ENCODE measurements around the gene MYOCOS. TPM values are rescaled to one million over a fixed set of nuclear protein-coding genes. Genes with fewer than 3 reads are reported as not detected.
A peak's percentile ranks its signal among the peaks of the same experiment; 100 is the strongest.

Gene MYOCOS
- under 1 TPM in 1 of 2 experiments, not detected in 1; 0.10 TPM for total RNA-seq

DNA sequence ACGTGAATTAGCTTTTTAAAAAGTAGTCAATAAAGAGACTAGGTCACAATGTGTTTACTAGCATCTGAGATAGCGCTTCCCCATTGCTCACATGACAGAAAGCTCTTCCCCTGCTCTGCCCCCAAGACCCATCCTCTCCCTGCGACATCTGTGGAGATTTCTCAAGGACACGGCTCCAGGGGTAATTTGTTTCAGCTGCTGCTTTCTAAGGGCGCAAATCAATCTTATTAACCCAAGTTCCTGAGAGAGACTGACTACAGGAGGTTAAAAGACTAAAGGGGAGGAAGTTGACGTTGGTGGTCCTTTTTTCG, at the start of gene MYOCOS:
TSS of gene MYOCOS (plus strand) at position 92 of the 311 bp plus-strand sequence. CDS start 1,641 bp downstream, outside the sequence.
- Mint-ChIP-seq H3K27ac (no peak within 1 kb of the TSS), H3K4me3 (no peak within 1 kb of the TSS), H3K4me1 (ENCODE audit: low read depth) (no peaks in the 10 kb centered on the region), H3K9me3 (ENCODE audit: insufficient read depth) (no peaks in the 10 kb centered on the region), H3K36me3 (ENCODE audit: low read depth) (no peaks in the 10 kb centered on the region), H3K27me3 (ENCODE audit: low read depth) (peaks cover 3% of the 10 kb centered on the region)
- no peak for ATAC-seq
- ChIA-PET CTCF (interaction anchor here (1.1 to 2.1 kb wide), 2 partner anchors 11 to 23 kb away, joined by 5 read pairs; no protein-coding TSS in a partner anchor), POLR2A (interaction anchor here (1.6 kb wide), 1 partner anchor 9 kb away, joined by 4 read pairs; no protein-coding TSS in a partner anchor)
- DNase-seq: no peak

GRCh38 chr1:171576144-171576543, 45.9 kb upstream of the MYOCOS start:
- Mint-ChIP-seq H3K27me3 (ENCODE audit: low read depth) (no peaks in the 10 kb centered on the region), H3K4me3 (no peak overlapping the region), H3K27ac (no peak overlapping the region), H3K4me1 (ENCODE audit: low read depth) (peaks cover 11% of the 10 kb centered on the region), H3K9me3 (ENCODE audit: insufficient read depth) (no peaks in the 10 kb centered on the region), H3K36me3 (ENCODE audit: low read depth) (peaks cover 57% of the 10 kb centered on the region)
- no peak for DNase-seq
- ChIA-PET CTCF (interaction anchor here (1.1 kb wide), 1 partner anchor 68 kb away, joined by 3 read pairs; no protein-coding TSS in a partner anchor), POLR2A (no interaction called here)
- no peak for ATAC-seq

DNA sequence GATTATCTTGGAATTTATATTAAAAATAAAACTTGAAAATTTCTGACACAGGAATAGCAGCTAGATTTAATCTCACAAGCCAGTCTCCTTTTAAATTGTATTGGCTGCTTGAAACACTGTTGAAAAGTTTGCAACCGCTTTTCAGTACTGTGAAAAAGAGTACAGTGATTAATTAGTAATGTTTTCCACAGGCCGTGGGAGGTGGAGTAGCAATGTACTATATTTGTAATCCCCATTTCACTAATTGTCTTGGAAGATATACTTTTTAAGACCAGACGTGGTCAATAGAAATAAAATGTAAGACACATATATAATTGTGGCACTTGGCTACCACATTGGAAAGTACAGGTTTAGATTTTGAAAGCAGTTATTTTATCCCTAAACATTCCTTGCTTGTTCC, 40.8 kb upstream of the MYOCOS start:
- Mint-ChIP-seq H3K27me3 (ENCODE audit: low read depth) (no peaks in the 10 kb centered on the region), H3K36me3 (ENCODE audit: low read depth) (peaks cover 58% of the 10 kb centered on the region), H3K4me1 (ENCODE audit: low read depth) (peaks cover 18% of the 10 kb centered on the region), H3K9me3 (ENCODE audit: insufficient read depth) (no peaks in the 10 kb centered on the region), H3K27ac (no peak overlapping the region), H3K4me3 (no peak overlapping the region)
- CTCF ChIA-PET: no interaction called here
- DNase-seq (no peak), ATAC-seq (no peak)
- POLR2A ChIA-PET: no interaction called here

DNA sequence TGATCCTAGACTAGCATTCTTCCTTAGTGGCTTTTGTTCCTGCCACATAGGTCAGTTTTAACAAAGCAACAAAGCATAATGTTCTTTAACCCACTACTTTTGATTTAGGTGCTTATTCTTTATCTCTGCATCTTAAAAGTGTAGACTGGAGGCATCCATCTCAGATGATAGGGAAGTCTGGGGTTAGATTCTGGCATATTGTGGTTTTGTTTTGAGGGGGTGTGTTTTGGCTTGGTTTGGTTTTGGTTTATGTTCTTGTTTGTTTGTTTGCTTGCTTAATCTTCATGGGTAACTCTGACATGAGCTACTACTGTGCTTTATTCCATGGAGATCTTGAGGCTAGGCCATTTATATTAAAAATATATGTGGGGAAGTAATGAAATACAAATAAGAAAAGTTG, 40.3 kb upstream of the MYOCOS start:
- POLR2A ChIA-PET: interaction anchor here (1.1 kb wide), 1 partner anchor 96 kb away, joined by 4 read pairs; the partner anchor contains the start of gene PRRC2C

DNA sequence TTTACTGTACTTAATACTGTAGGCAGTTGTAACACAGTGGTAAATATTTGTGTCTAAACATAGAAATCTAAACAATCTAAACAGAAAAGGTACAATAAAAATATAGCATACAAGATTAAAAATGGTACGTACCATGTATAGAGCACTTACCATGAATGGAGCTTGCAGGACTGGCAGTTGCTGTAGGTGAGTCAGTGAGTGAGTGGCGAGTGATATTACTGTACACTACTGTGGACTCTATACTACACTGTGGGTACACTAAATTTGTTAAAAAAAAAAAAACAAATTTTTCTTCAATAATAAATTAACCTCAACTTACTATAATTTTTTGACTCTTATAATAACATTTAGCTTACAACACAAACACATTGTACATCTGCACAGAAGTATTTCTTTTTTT, 39.5 kb upstream of the MYOCOS start:
- Mint-ChIP-seq H3K9me3 (ENCODE audit: insufficient read depth) (no peaks in the 10 kb centered on the region), H3K36me3 (ENCODE audit: low read depth) (peaks cover 57% of the 10 kb centered on the region), H3K4me1 (ENCODE audit: low read depth) (peaks cover 18% of the 10 kb centered on the region), H3K27me3 (ENCODE audit: low read depth) (no peaks in the 10 kb centered on the region), H3K4me3 (no peak overlapping the region), H3K27ac (no peak overlapping the region)
- POLR2A ChIA-PET: interaction anchor here (0.7 to 1.1 kb wide), 2 partner anchors 97 to 297 kb away, joined by 3 to 4 read pairs; partner anchors contain the start of gene PRRC2C
- CTCF ChIA-PET: interaction anchor here (1.5 kb wide), 1 partner anchor 97 kb away, joined by 5 read pairs; the partner anchor contains the start of gene PRRC2C
- ATAC-seq: no peak
- no peak for DNase-seq

More for the DNA sequence above, 40.3 kb upstream of the MYOCOS start:
- Mint-ChIP-seq H3K27ac (peak overlapping the region; percentile 40), H3K4me1 (ENCODE audit: low read depth) (peaks cover 18% of the 10 kb centered on the region), H3K4me3 (no peak overlapping the region), H3K36me3 (ENCODE audit: low read depth) (peaks cover 57% of the 10 kb centered on the region), H3K27me3 (ENCODE audit: low read depth) (no peaks in the 10 kb centered on the region), H3K9me3 (ENCODE audit: insufficient read depth) (no peaks in the 10 kb centered on the region)
- CTCF ChIA-PET: no interaction called here
- DNase-seq (no peak), ATAC-seq (no peak)

- ATAC-seq (no peak), DNase-seq (no peak)
- H3K27ac Mint-ChIP-seq: no peak overlapping the region
- H3K9me3 Mint-ChIP-seq (ENCODE audit: insufficient read depth): no peaks in the 10 kb centered on the region
- no peaks in the 10 kb centered on the region for H3K27me3 Mint-ChIP-seq (ENCODE audit: low read depth)
- H3K4me1 Mint-ChIP-seq (ENCODE audit: low read depth): peaks cover 18% of the 10 kb centered on the region
- H3K4me3 Mint-ChIP-seq: no peak overlapping the region
- CTCF ChIA-PET: interaction anchor here (1.5 kb wide), 1 partner anchor 99 kb away, joined by 5 read pairs; the partner anchor contains the start of gene PRRC2C
- POLR2A ChIA-PET: interaction anchor here (0.8 kb wide), 1 partner anchor 99 kb away, joined by 3 read pairs; no protein-coding TSS in a partner anchor
- peaks cover 59% of the 10 kb centered on the region for H3K36me3 Mint-ChIP-seq (ENCODE audit: low read depth)
Observed at GRCh38 chr1:171583591-171584201, 38.3 kb upstream of the MYOCOS start.

DNA sequence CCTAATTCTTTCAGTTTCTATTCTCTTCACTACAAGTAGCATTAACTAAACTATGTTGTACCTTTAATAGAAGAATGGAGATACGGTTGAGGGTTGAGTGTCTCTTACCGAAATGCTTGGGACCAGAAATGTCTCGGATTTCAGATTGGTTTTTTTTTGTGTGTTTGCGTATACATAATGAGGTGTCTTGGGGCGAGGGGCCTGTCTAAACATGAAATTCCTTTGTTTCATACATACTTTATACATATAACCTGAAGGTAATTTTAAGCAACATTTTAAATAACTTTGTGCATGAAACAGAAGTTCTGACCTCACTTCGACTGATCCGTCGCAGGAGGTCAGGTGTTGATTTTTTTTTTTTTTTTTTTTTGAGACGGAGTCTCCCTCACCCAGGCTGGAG, 36.3 kb upstream of the MYOCOS start:
- DNase-seq: no peak
- H3K27me3 Mint-ChIP-seq (ENCODE audit: low read depth): no peaks in the 10 kb centered on the region
- CTCF ChIA-PET: no interaction called here
- H3K4me1 Mint-ChIP-seq (ENCODE audit: low read depth): peaks cover 10% of the 10 kb centered on the region
- no peak for ATAC-seq
- no peaks in the 10 kb centered on the region for H3K9me3 Mint-ChIP-seq (ENCODE audit: insufficient read depth)
- no peak overlapping the region for H3K4me3 Mint-ChIP-seq
- H3K27ac Mint-ChIP-seq: peak overlapping the region; percentile 9
- H3K36me3 Mint-ChIP-seq (ENCODE audit: low read depth): peaks cover 62% of the 10 kb centered on the region
- POLR2A ChIA-PET: no interaction called here

DNA sequence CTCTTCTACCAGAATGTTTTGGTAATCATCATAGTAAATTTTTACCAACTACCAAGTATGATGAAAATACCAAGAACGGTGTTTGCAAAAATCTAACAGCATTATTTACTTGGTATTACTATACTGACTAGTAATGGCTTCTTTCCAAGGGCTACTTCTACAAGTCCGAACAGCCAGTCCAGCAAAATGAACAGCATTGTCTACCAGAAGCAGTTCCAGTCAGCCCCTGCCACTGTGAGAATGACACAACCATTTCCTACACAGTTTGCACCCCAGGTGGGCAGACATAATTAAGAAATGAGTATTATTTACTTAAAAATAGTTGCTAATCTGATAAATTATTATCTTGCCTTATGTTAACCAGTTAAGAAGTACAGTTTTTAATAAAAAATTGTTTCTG, 33.8 kb upstream of the MYOCOS start:
- CTCF ChIA-PET: interaction anchor here (0.8 kb wide), 1 partner anchor 103 kb away, joined by 3 read pairs; the partner anchor contains the start of gene PRRC2C

DNA sequence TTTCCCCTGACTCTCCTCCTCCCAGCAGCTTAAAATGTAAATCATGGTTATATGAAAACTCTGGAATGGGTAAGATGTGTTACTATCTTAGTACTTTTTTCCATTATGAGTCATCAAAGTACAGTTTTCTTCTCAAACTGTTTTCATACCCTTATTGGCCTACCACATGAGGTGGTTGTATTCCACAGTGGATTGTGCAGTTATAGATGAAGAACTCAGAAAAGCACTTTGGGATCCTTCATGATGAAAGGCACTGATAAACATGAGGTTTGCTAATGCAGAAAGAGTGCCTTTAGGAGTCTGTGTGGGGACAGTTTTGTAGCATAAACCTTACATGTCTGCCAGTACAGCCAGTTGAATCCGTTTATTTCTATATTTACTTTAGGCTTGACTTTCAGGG, 32.0 kb upstream of the MYOCOS start:
- H3K4me3 Mint-ChIP-seq: no peak overlapping the region
- no peak overlapping the region for H3K27ac Mint-ChIP-seq
- ATAC-seq (no peak), DNase-seq (no peak)
- no peaks in the 10 kb centered on the region for H3K9me3 Mint-ChIP-seq (ENCODE audit: insufficient read depth)
- POLR2A ChIA-PET: no interaction called here
- CTCF ChIA-PET: no interaction called here
- H3K4me1 Mint-ChIP-seq (ENCODE audit: low read depth): no peaks in the 10 kb centered on the region
- no peaks in the 10 kb centered on the region for H3K27me3 Mint-ChIP-seq (ENCODE audit: low read depth)
- H3K36me3 Mint-ChIP-seq (ENCODE audit: low read depth): peaks cover 70% of the 10 kb centered on the region

More for the DNA sequence above, 33.8 kb upstream of the MYOCOS start:
- H3K27me3 Mint-ChIP-seq (ENCODE audit: low read depth): no peaks in the 10 kb centered on the region
- DNase-seq (no peak), ATAC-seq (no peak)
- H3K4me3 Mint-ChIP-seq: no peak overlapping the region
- POLR2A ChIA-PET: no interaction called here
- H3K27ac Mint-ChIP-seq: no peak overlapping the region
- H3K36me3 Mint-ChIP-seq (ENCODE audit: low read depth): peaks cover 75% of the 10 kb centered on the region
- no peaks in the 10 kb centered on the region for H3K4me1 Mint-ChIP-seq (ENCODE audit: low read depth)
- no peaks in the 10 kb centered on the region for H3K9me3 Mint-ChIP-seq (ENCODE audit: insufficient read depth)

GRCh38 chr1:171595324-171595723, 26.7 kb upstream of the MYOCOS start:
- Mint-ChIP-seq H3K4me3 (no peak overlapping the region), H3K27me3 (ENCODE audit: low read depth) (no peaks in the 10 kb centered on the region), H3K9me3 (ENCODE audit: insufficient read depth) (no peaks in the 10 kb centered on the region), H3K36me3 (ENCODE audit: low read depth) (peaks cover 45% of the 10 kb centered on the region), H3K27ac (no peak overlapping the region), H3K4me1 (ENCODE audit: low read depth) (no peaks in the 10 kb centered on the region)
- CTCF ChIA-PET: interaction anchor here (1.1 kb wide), 1 partner anchor 50 kb away, joined by 3 read pairs; no protein-coding TSS in a partner anchor
- ATAC-seq (no peak), DNase-seq (no peak)
- POLR2A ChIA-PET: interaction anchor here (0.6 kb wide), 1 partner anchor 205 kb away, joined by 3 read pairs; no protein-coding TSS in a partner anchor

- Mint-ChIP-seq H3K4me3 (no peak overlapping the region), H3K27me3 (ENCODE audit: low read depth) (no peaks in the 10 kb centered on the region), H3K36me3 (ENCODE audit: low read depth) (peaks cover 37% of the 10 kb centered on the region), H3K27ac (no peak overlapping the region), H3K4me1 (ENCODE audit: low read depth) (no peaks in the 10 kb centered on the region), H3K9me3 (ENCODE audit: insufficient read depth) (no peaks in the 10 kb centered on the region)
- CTCF ChIA-PET: no interaction called here
- ATAC-seq (no peak), DNase-seq (no peak)
- POLR2A ChIA-PET: no interaction called here
Observed at GRCh38 chr1:171596119-171596518, 25.9 kb upstream of the MYOCOS start.

GRCh38 chr1:171596705-171597104, 25.3 kb upstream of the MYOCOS start:
- H3K27me3 Mint-ChIP-seq (ENCODE audit: low read depth): no peaks in the 10 kb centered on the region
- peaks cover 31% of the 10 kb centered on the region for H3K36me3 Mint-ChIP-seq (ENCODE audit: low read depth)
- CTCF ChIA-PET: no interaction called here
- no peak overlapping the region for H3K27ac Mint-ChIP-seq
- POLR2A ChIA-PET: no interaction called here
- no peak overlapping the region for H3K4me3 Mint-ChIP-seq
- H3K4me1 Mint-ChIP-seq (ENCODE audit: low read depth): no peaks in the 10 kb centered on the region
- DNase-seq: no peak
- H3K9me3 Mint-ChIP-seq (ENCODE audit: insufficient read depth): no peaks in the 10 kb centered on the region
- no peak for ATAC-seq
